Measurements from ENCODE around the gene NEK10. TPM values are rescaled to one million over a fixed set of nuclear protein-coding genes. Genes with fewer than 3 reads are reported as not detected.

Gene NEK10
- total RNA-seq, 1 donor from 2014 or later: 7.3 TPM

DNA sequence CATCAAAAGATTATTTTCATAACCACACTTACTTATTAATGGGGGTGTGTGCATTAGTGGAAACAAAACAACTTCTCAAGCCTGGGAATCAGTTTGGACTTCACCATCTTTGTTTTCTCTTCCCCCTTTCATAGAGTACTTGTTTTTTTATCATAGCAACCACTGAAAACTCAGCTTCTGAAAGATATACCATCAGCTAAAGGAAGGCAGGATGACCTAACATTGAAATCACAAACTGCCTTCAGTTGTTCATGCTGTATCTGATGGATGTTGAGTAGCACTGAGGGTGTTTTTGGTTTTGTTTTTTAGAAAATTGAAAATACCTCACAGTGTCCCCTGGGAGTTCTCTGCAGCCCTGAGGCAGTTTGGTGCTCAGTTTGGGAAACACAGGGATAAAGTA, 46.5 kb downstream of the NEK10 start:
- Mint-ChIP-seq H3K4me3 (ENCODE audit: unreplicated experiment) (no peak overlapping the region), H3K9me3 (ENCODE audit: low read depth) (no peaks in the 10 kb centered on the region), H3K36me3 (ENCODE audit: low read depth) (peaks cover 4% of the 10 kb centered on the region), H3K27ac (ENCODE audit: unreplicated experiment) (no peak overlapping the region), H3K4me1 (ENCODE audit: low read depth) (peaks cover 41% of the 10 kb centered on the region), H3K27me3 (ENCODE audit: low read depth) (no peaks in the 10 kb centered on the region)
- DNase-seq (ENCODE audit: low spot score): no peak
- no peak for TF ChIP-seq CTCF (IDR thresholded peaks at IDR 0.05)

- Mint-ChIP-seq H3K36me3 (ENCODE audit: low read depth) (peaks cover 7% of the 10 kb centered on the region), H3K4me3 (ENCODE audit: unreplicated experiment) (no peak overlapping the region), H3K4me1 (ENCODE audit: low read depth) (peaks cover 36% of the 10 kb centered on the region), H3K27ac (ENCODE audit: unreplicated experiment) (no peak overlapping the region), H3K27me3 (ENCODE audit: low read depth) (no peaks in the 10 kb centered on the region), H3K9me3 (ENCODE audit: low read depth) (no peaks in the 10 kb centered on the region)
- no peak for DNase-seq (ENCODE audit: low spot score)
- TF ChIP-seq CTCF (IDR thresholded peaks at IDR 0.05): no peak
These were observed 49.2 kb downstream of the NEK10 start for GRCh38 chr3:27319847-27320526.

- H3K27me3 Mint-ChIP-seq (ENCODE audit: low read depth): no peaks in the 10 kb centered on the region
- DNase-seq (ENCODE audit: low spot score): no peak
- H3K4me1 Mint-ChIP-seq (ENCODE audit: low read depth): peaks cover 36% of the 10 kb centered on the region
- no peaks in the 10 kb centered on the region for H3K9me3 Mint-ChIP-seq (ENCODE audit: low read depth)
- no peak overlapping the region for H3K4me3 Mint-ChIP-seq (ENCODE audit: unreplicated experiment)
- TF ChIP-seq CTCF (IDR thresholded peaks at IDR 0.05): no peak
- no peak overlapping the region for H3K27ac Mint-ChIP-seq (ENCODE audit: unreplicated experiment)
- H3K36me3 Mint-ChIP-seq (ENCODE audit: low read depth): peaks cover 7% of the 10 kb centered on the region
These were observed 49.9 kb downstream of the NEK10 start for GRCh38 chr3:27319304-27319703.

DNA sequence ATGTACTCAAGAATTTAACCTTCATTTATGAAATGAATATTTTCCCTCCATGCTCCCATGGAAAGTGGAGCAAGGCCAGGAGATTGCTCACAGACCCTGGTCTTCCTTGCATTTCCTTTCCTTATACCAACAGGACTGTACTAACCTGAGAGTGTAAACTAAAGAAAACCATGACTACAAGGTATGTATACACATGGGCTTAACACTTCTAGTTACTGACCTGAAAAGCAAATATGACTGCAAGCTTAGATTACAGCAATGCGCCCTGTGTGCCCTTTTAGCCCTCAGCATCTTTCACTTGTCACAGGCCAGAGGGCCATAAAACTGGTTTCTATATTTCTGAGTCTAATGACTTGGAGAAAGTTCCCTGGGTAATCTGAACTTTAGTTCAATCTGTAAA, 52.1 kb downstream of the NEK10 start:
- no peak overlapping the region for H3K27ac Mint-ChIP-seq (ENCODE audit: unreplicated experiment)
- H3K36me3 Mint-ChIP-seq (ENCODE audit: low read depth): peaks cover 7% of the 10 kb centered on the region
- peaks cover 25% of the 10 kb centered on the region for H3K4me1 Mint-ChIP-seq (ENCODE audit: low read depth)
- H3K4me3 Mint-ChIP-seq (ENCODE audit: unreplicated experiment): no peak overlapping the region
- TF ChIP-seq CTCF (IDR thresholded peaks at IDR 0.05): no peak
- H3K9me3 Mint-ChIP-seq (ENCODE audit: low read depth): no peaks in the 10 kb centered on the region
- no peak for DNase-seq (ENCODE audit: low spot score)
- no peaks in the 10 kb centered on the region for H3K27me3 Mint-ChIP-seq (ENCODE audit: low read depth)

DNA sequence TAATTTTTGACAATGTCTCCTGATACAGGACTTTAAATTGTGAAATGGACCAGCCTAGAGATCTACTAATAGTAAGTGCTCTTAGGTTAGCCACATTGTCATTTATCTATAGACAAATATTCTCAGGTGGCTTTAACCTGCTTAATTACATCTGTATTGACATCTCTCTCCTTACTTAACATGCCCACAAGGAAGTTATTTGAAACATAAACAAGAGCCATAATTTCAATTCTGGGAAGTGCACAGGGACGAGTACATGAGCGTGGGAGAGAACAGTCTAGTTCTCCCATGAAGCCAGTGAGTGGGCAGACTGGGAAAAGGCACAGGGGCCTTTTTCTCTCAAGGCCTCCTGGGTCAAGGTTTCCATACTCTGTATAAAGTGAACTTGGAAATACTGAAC, 54.2 kb downstream of the NEK10 start:
- no peak overlapping the region for H3K27ac Mint-ChIP-seq (ENCODE audit: unreplicated experiment)

More for the DNA sequence above, 54.2 kb downstream of the NEK10 start:
- no peak for DNase-seq (ENCODE audit: low spot score)
- Mint-ChIP-seq H3K4me1 (ENCODE audit: low read depth) (peaks cover 39% of the 10 kb centered on the region), H3K27me3 (ENCODE audit: low read depth) (no peaks in the 10 kb centered on the region), H3K4me3 (ENCODE audit: unreplicated experiment) (no peak overlapping the region), H3K9me3 (ENCODE audit: low read depth) (no peaks in the 10 kb centered on the region), H3K36me3 (ENCODE audit: low read depth) (peaks cover 7% of the 10 kb centered on the region)
- TF ChIP-seq CTCF (IDR thresholded peaks at IDR 0.05): no peak

Data from chondrocyte (in vitro differentiated cells).